Endothelial cell of umbilical vein (primary cell): ENCODE measurements around the gene RIGI. TPM values are rescaled to one million over a fixed set of nuclear protein-coding genes. Genes with fewer than 3 reads are reported as not detected.
A peak's percentile ranks its signal among the peaks of the same experiment; 100 is the strongest.

Experiments used
- BruUV-seq: library from RNA; stranded (reverse); fragments of 400-500 nt; replicated peaks from 2 replicates; lab custom pipeline; 2021; lab: Mats Ljungman, UMichigan
- CTCF ChIA-PET: fragments of 300-600, 350-600 bp; sonication (Branson Sonifier 250); formaldehyde crosslinking; loops from one replicate; lab custom pipeline; 2021; ENCODE audit warnings: antibody characterized with exemption, inconsistent platforms; lab: Charles Lee
- POLR2A ChIA-PET: fragments of 300-600, 350-600 bp; sonication (Branson Sonifier 250); formaldehyde crosslinking; loops from one replicate; lab custom pipeline; 2021; ENCODE audit warnings: antibody characterized with exemption, inconsistent platforms; lab: Charles Lee
- DNase-seq: peaks from one replicate; pipeline ENCODE4 v3.0.0-alpha.2; 2011; ENCODE audit warnings: low read depth, low spot score
- FAIRE-seq: peaks from 2 replicates; lab custom pipeline; 2011; peaks lifted over from hg19 to GRCh38; lab: Jason Lieb, UNC
- H2AFZ ChIP-seq: 2 replicates; pipeline ENCODE4 v1.6.0; 2012; ENCODE audit warnings: low read depth, low read length, control low read depth, inconsistent platforms
- H3K27ac ChIP-seq: 2 replicates; pipeline ENCODE4 v1.5.1; 2011; ENCODE audit warnings: low read depth, mild to moderate bottlenecking, control low read depth, low read length, moderate library complexity; ENCODE audit not compliant: insufficient read depth
- H3K27me3 ChIP-seq, 2 experiments: 2 replicates each; pipeline versions ENCODE4 v1.6.0 to v1.6.1; 2011; ENCODE audit warnings: low read length in 2 of 2, mixed read lengths in 1 of 2; ENCODE audit not compliant: control insufficient read depth in 2 of 2, insufficient read depth in 2 of 2
- H3K36me3 ChIP-seq, 2 experiments: 2 replicates in 1 of 2; 3 replicates in 1 of 2; pipeline ENCODE4 v1.5.1; 2011; ENCODE audit warnings: low read length in 2 of 2, mild to moderate bottlenecking in 1 of 2, moderate library complexity in 1 of 2; ENCODE audit not compliant: control insufficient read depth in 2 of 2, insufficient read depth in 2 of 2; ENCODE audit errors: extremely low read depth in 1 of 2
- H3K4me1 ChIP-seq: 3 replicates; pipeline ENCODE4 v1.5.1; 2011; ENCODE audit warnings: mild to moderate bottlenecking, low read length; ENCODE audit not compliant: control insufficient read depth, insufficient read depth; ENCODE audit errors: extremely low read depth
- H3K4me2 ChIP-seq: 2 replicates; pipeline ENCODE4 v1.6.1; 2011; ENCODE audit warnings: low read length, control low read depth, mixed read lengths; ENCODE audit not compliant: insufficient read depth
- H3K4me3 ChIP-seq, 3 experiments: fragments of 200-600 bp in 1 of 3; sonication (generic), shearing (Covaris generic) in 1 of 3; replicated peaks in 1 of 3; 2 replicates each; pipeline ENCODE4 v1.5.1; 2011 to 2016; ENCODE audit warnings: control low read depth in 3 of 3, low read length in 3 of 3, mild to moderate bottlenecking in 2 of 3, inconsistent platforms in 1 of 3, low read depth in 1 of 3, moderate library complexity in 1 of 3; ENCODE audit not compliant: insufficient read depth in 1 of 3
- H3K79me2 ChIP-seq: 2 replicates; pipeline ENCODE4 v1.6.0; 2012; ENCODE audit warnings: low read length, inconsistent platforms; ENCODE audit not compliant: control insufficient read depth, insufficient read depth
- H3K9ac ChIP-seq: replicated peaks from 2 replicates; pipeline ENCODE3; 2011; ENCODE audit warnings: low read length, control low read depth; ENCODE audit not compliant: insufficient read depth; ENCODE audit errors: extremely low read depth
- H3K9me1 ChIP-seq: replicated peaks from 3 replicates; pipeline ENCODE4 v1.6.0; 2011; ENCODE audit warnings: mild to moderate bottlenecking, low read length; ENCODE audit not compliant: control insufficient read depth, insufficient read depth; ENCODE audit errors: extremely low read depth
- H3K9me3 ChIP-seq: replicated peaks from 2 replicates; pipeline ENCODE4 v1.5.1; 2012; ENCODE audit warnings: low read length, inconsistent platforms; ENCODE audit not compliant: control insufficient read depth, insufficient read depth
- H4K20me1 ChIP-seq: replicated peaks from 2 replicates; pipeline ENCODE3; 2011; ENCODE audit warnings: mild to moderate bottlenecking, low read length; ENCODE audit not compliant: control insufficient read depth, insufficient read depth; ENCODE audit errors: extremely low read depth
- EZH2 ChIP-seq: IDR thresholded peaks from 2 replicates; pipeline ENCODE4 v1.6.1; 2012; ENCODE audit warnings: borderline replicate concordance, low read depth, mild to moderate bottlenecking, moderate library complexity, low read length, inconsistent platforms; ENCODE audit not compliant: severe bottlenecking
- GATA2 ChIP-seq: IDR thresholded peaks from 2 replicates; pipeline ENCODE4 v1.7.0; 2011; ENCODE audit warnings: low read depth, mild to moderate bottlenecking, moderate library complexity, mixed read lengths, low read length; ENCODE audit not compliant: insufficient read length, insufficient read depth
- MAX ChIP-seq: IDR thresholded peaks from 2 replicates; pipeline ENCODE4 v1.6.1; 2011; ENCODE audit not compliant: insufficient read depth, insufficient read length
- MYC ChIP-seq: IDR thresholded peaks from one replicate; pipeline ENCODE4 v1.6.1; 2011; ENCODE audit warnings: mild to moderate bottlenecking, low read depth, low read length
- POLR2A ChIP-seq: IDR thresholded peaks from 2 replicates; pipeline ENCODE4 v1.6.1; 2012; ENCODE audit warnings: low read depth, mild to moderate bottlenecking, control low read depth, low read length
- POLR2AphosphoS5 ChIP-seq: IDR thresholded peaks from 2 replicates; pipeline ENCODE4 v1.6.1; 2012; ENCODE audit warnings: low read depth, mild to moderate bottlenecking, control low read depth, low read length, moderate library complexity; ENCODE audit not compliant: insufficient read depth
- dilution Hi-C: fragments of 300-500 bp; cut with MboI; formaldehyde crosslinking; loops from one replicate; pipeline ENCODE4 v1.15.0; 2019; ENCODE audit warnings: low sequenced_read_pairs; ENCODE audit not compliant: extremely low pct_ligation_motif_present
- intact Hi-C: fragments of 100-400 bp; cut with micrococcal nuclease; formaldehyde crosslinking; loops from one replicate; pipeline ENCODE4 v1.10.0; 2022
- polyA plus RNA-seq, 4 experiments: library from polyadenylated mRNA; depleted of rRNA in 3 of 4; stranded (reverse) in 3 of 4; unstranded in 1 of 4; fragments of >200 nt; gene quantifications; 2 replicates each; pipeline versions ENCODE4 v1.2.1 to v1.2.3, GENCODE V29; 2011 to 2012; ENCODE audit warnings: missing spikeins in 1 of 4
- total RNA-seq: library from RNA; stranded (reverse); gene quantifications from 2 replicates; pipeline ENCODE4 v1.2.3, GENCODE V29; 2021

RIGI gene
- total and polyA plus RNA-seq, 2 donors (not counting 3 experiments of a cell fraction or from before 2014, with no cell fraction given), result 4.5 to 13.3 TPM

GRCh38 chr9:32554107-32554506 lies 28.1 kb upstream of the RIGI start:
- Histone ChIP-seq H3K4me3 (no peak overlapping the region), H3K79me2 (peaks cover 30% of the 10 kb centered on the region), H3K9me3 (no peaks in the 10 kb centered on the region), H3K4me2 (no peak overlapping the region), H3K9ac (no peak overlapping the region), H2AFZ (no peak overlapping the region), H4K20me1 (no peaks in the 10 kb centered on the region), H3K9me1 (no peaks in the 10 kb centered on the region), H3K27ac (no peak overlapping the region), H3K36me3 (no peaks in the 10 kb centered on the region), H3K4me1 (peaks cover 17% of the 10 kb centered on the region), H3K27me3 (no peaks in the 10 kb centered on the region)
- ChIA-PET CTCF (interaction anchor here (1.0 to 4.1 kb wide), 4 partner anchors 18 to 175 kb away, joined by 3 to 22 read pairs (median 4); partner anchors contain the start of gene RIGI), POLR2A (no interaction called here)
- dilution Hi-C loops (loop anchor here (25.0 kb wide), 1 partner anchor 167 kb away; the partner anchor contains the start of gene ACO1), intact Hi-C loops (no loop called here)
- TF ChIP-seq GATA2, result no peak
- BruUV-seq, result no TSS peak
- peak; percentile 41 for DNase-seq
- FAIRE-seq, result no peak

- Histone ChIP-seq H3K9ac (peak within 1 kb of the TSS; percentile 94), H3K4me1 (peaks cover 17% of the 10 kb centered on the region), H3K27me3 (no peaks in the 10 kb centered on the region), H2AFZ (peak within 1 kb of the TSS; percentile 84), H3K27ac (peak within 1 kb of the TSS; percentile 92), H3K9me1 (no peaks in the 10 kb centered on the region), H3K9me3 (no peaks in the 10 kb centered on the region), H3K36me3 (no peaks in the 10 kb centered on the region), H3K4me3 (peak within 1 kb of the TSS; percentile 71 to 88 (median 77)), H3K4me2 (peak within 1 kb of the TSS; percentile 92), H3K79me2 (peaks cover 45% of the 10 kb centered on the region), H4K20me1 (no peaks in the 10 kb centered on the region)
- peak; percentile 92 for DNase-seq
- intact Hi-C loops, result loop anchor here (1.0 kb wide), 4 partner anchors 20 to 173 kb away; no protein-coding TSS in a partner anchor
- dilution Hi-C loops, result loop anchor here (25.0 kb wide), 1 partner anchor 165 kb away; the partner anchor contains the start of gene ACO1
- TF ChIP-seq MYC (no peak), POLR2AphosphoS5 (peak; percentile 80), MAX (peak; percentile 26), EZH2 (no peak), POLR2A (peak; percentile 88)
- peak; percentile 83 for FAIRE-seq
- ChIA-PET CTCF (interaction anchor here (0.9 to 2.7 kb wide), 9 partner anchors 20 to 174 kb away, joined by 3 to 28 read pairs (median 4); partner anchors contain the start of gene ACO1), POLR2A (interaction anchor here (0.7 kb wide), 2 partner anchors 66 to 473 kb away, joined by 3 to 9 read pairs; partner anchors contain the start of gene DNAJA1)
- BruUV-seq, result TSS peak; percentile 66
These were observed 26.3 kb upstream of the RIGI start, which contains the start of the genes SMIM27 and TOPORS for GRCh38 chr9:32552172-32552872. Gene SMIM27, plus strand, starts transcription at chr9:32552327. Its CDS starts 108 bp downstream, at chr9:32552435. Gene TOPORS, minus strand, starts transcription at chr9:32552586. Its CDS starts 150 bp downstream, at chr9:32552436.
